ENCODE results near the gene VGLL4.

GRCh38 chr3:11513817-11514135, 129.9 kb downstream of the VGLL4 start:
- TF ChIP-seq REST (IDR thresholded peaks at IDR 0.05; ENCODE audit: insufficient replicate concordance, low read depth) (no peak), CTCF (IDR thresholded peaks at IDR 0.05; ENCODE audit: insufficient read depth, low read length) (no peak), POLR2AphosphoS5 (IDR thresholded peaks at IDR 0.05; ENCODE audit: low read depth) (no peak), SPI1 (IDR thresholded peaks at IDR 0.05; ENCODE audit: borderline replicate concordance, low read depth) (no peak), GABPA (IDR thresholded peaks at IDR 0.05; ENCODE audit: low read depth) (no peak)

All from HL-60 (cell line).